Measurements from ENCODE around the gene RHPN2.

Gene RHPN2

GRCh38 chr19:33064792-33065550 lies at the start of gene RHPN2:
RHPN2 (minus strand) TSS chr19:33064888; CDS start chr19:33064852, 36 bp downstream.
- DNase-seq (ENCODE audit: low spot score): peak; percentile 29

DNA sequence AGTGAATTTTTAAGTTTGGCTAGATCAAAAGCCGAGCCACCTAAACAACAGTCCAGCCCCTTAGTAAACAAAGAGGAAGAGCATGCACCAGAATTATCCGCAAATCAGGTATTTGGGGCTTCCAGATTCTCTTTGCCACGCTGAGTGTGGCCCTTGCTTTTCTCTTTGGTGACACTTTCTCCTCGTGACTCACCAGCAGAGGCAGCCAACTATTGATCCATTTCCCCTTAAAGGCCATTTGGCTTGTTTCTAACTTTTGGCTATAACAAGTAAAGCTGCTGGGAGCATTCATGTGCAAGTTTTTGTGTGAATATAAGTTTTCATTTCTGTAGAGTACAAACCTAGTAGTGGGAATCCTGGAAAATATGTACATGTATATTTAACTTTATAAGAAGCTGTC lies 49.6 kb upstream of the RHPN2 start:
- DNase-seq (ENCODE audit: low spot score): no peak

- DNase-seq (ENCODE audit: low spot score): no peak
Measured at GRCh38 chr19:33111587-33111986, 46.9 kb upstream of the RHPN2 start.

GRCh38 chr19:33110137-33110910 lies 45.6 kb upstream of the RHPN2 start:
- DNase-seq (ENCODE audit: low spot score): no peak

DNA sequence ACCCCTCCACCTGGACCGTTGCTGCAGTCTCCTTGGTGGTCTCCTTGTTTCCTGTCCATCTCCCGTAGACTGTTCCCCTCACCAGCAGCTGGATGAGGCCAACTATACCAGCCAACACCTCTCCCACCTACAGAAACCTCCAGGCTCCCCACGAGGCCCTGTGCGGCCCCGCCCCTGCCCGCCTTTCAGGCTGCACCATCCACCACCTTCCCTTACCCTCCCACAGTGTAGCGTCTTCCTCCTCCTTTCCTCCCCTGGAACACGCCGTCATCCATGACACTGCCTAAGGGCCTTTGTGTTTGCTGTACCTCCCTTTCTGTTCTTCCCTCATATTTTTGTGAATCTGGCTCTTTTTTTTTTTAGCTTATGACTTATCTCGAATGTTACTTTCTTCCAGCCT lies 43.5 kb upstream of the RHPN2 start:
- DNase-seq (ENCODE audit: low spot score): no peak

GRCh38 chr19:33102893-33103292 lies 38.2 kb upstream of the RHPN2 start:
- DNase-seq (ENCODE audit: low spot score): no peak

- DNase-seq (ENCODE audit: low spot score): no peak
Measured at GRCh38 chr19:33100894-33101644, 36.4 kb upstream of the RHPN2 start.

DNA sequence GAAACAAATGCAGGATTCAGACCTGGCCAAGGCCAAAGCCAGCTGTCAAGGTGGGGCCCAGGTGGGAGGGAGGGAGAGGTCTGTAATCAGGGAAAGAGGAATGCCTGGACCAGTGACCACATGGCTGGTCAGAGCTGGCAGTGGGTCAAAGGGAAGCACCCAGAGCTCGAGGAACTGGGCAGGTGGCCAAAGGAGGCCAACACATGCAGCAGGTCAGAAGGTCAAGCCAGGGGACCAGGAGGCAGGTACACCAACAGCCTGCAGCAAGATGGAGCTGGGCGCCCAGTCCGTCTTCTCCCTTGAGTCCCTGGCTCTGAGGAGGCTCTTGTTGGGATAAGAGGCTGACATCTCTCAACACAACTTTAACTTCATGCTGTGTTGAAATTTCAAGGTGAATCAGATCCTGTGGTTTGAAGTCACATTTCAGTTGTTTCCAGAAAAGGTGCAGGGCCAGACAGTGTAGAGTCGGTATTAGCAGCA lies 33.4 kb upstream of the RHPN2 start:
- no peak for DNase-seq (ENCODE audit: low spot score)

DNA sequence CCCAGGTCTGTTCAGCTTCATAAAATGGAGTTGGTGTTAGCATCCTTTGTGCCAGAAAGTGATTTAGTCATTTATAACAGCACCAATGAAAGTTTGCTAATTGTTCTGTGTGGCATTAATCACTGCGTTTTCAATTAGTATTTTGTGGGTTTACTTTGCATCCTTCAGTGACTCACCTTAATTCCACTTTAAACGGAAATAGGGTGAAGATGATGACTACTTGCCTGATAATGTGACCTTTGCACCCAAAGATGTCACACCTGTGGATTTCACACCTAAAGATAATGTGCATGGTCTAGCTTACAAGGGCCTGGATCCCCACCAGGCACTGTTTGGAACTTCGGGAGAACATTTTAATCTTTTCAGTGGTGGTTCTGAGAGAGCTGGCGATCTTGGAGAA lies 31.3 kb upstream of the RHPN2 start:
- DNase-seq (ENCODE audit: low spot score): no peak

DNA sequence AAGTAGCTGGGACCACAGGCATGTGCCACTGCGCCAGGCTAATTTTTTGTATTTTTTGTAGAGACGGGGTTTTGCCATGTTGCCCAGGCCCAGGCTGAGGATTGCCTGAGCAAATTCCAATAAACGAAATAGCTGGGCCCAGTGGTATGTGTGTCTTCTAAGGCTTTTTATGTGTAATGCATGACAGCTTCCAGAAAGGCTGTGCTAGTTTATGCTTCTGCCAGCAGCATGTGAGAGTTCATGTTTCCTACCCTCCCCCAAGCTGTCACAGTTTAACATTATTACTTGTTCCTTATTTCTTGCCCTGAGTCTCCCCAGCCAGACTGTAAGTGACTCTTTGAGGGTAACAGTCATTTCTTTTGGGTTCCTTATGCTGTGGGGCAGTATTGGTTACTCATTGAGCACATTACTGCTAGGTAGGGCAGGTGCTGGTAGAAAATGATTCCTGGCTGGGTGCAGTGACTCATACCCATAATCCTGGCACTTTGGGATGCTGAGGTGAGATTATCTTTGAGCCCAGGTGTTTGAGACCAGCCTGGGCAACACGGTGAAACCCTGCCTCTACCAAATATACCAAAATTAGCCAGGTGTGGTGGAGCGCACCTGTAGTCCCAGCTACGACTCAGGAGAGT lies 29.9 kb upstream of the RHPN2 start:
- no peak for DNase-seq (ENCODE audit: low spot score)

DNA sequence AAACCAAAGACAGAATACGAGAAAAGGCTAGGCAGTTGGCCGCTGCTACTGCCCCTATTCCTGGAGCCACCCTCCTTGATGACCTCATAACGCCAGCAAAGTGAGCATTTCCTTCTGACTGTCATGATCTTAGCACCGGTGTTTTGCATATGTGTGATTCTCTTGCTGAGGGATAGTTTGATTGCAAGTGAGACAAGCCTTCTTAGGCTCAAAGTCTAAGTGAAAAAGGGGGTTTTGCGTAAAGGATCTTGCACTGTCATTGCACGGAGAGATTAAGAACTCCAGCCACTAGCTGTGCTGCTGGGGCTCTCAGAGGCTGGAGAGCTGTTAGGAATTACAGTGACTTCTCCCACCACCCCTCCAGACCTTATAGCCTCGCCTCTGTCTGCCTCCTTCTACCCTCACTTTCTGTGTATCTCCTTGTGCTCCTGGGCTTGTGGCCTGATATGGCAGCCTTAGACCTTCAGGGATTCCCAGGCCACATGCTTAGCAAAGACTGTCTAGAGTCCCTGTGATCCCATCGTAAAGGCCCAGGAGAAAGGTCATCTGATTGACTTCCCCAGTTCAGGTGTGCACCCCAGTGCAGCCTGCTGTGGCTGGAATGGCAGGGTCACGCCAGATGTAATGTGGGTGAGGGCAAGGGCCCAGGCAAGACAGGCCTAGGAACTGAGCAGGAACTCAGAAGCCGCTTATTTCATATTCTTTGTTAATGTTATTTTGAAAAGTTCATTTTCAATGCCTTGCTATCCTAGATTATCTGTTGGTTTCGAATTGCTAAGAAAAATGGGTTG lies 28.9 kb upstream of the RHPN2 start:
- no peak for DNase-seq (ENCODE audit: low spot score)

DNA sequence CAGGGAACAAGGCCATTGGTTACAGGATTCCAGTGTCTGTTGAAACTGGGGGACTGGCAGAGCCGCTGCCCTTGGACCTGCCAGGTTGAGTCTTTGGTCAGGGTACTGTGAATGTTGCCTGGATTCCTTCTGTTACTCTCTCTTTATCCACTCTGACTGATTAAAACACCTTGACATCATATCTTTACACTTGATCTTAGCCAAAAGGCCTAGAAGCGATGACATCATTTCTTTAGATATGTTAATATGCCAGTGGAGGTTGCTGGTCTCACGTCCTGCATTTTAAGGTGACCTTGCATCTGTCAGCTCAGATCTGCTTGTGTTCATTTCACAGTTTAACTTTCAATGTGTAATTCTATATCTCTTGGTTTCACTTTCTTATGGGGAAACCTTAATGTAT lies 25.5 kb upstream of the RHPN2 start:
- no peak for DNase-seq (ENCODE audit: low spot score)

- DNase-seq (ENCODE audit: low spot score): no peak
Measured at GRCh38 chr19:33089010-33089409, 24.3 kb upstream of the RHPN2 start.

GRCh38 chr19:33086955-33087354 lies 22.3 kb upstream of the RHPN2 start:
- DNase-seq (ENCODE audit: low spot score): no peak

DNA sequence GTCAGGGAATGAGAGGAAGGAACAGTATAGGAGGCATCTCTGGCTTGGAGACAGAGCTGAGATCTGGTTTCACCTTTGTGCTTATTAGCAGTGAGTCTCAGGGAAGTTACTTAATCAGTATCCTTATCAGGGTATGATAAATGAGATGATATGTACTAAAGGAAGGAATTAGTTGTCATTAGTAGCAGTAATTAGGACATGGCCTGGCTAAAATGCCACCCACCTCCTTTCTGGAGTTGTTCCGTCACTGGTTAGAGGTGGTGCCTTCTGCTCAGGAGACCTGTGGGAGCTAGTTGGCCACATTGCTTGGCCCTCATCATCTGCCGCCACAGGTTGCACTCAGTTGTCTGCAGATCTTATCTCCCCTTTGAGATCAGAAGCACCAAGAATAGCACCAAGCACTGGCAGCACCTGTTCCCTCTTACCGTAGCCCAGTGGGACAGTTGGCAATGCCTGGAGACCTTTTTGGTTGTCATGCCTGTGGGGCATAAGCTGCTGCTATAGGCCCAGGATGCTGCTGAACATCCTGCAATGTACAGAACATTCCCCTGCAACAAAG lies 21.0 kb upstream of the RHPN2 start:
- DNase-seq (ENCODE audit: low spot score): no peak

DNA sequence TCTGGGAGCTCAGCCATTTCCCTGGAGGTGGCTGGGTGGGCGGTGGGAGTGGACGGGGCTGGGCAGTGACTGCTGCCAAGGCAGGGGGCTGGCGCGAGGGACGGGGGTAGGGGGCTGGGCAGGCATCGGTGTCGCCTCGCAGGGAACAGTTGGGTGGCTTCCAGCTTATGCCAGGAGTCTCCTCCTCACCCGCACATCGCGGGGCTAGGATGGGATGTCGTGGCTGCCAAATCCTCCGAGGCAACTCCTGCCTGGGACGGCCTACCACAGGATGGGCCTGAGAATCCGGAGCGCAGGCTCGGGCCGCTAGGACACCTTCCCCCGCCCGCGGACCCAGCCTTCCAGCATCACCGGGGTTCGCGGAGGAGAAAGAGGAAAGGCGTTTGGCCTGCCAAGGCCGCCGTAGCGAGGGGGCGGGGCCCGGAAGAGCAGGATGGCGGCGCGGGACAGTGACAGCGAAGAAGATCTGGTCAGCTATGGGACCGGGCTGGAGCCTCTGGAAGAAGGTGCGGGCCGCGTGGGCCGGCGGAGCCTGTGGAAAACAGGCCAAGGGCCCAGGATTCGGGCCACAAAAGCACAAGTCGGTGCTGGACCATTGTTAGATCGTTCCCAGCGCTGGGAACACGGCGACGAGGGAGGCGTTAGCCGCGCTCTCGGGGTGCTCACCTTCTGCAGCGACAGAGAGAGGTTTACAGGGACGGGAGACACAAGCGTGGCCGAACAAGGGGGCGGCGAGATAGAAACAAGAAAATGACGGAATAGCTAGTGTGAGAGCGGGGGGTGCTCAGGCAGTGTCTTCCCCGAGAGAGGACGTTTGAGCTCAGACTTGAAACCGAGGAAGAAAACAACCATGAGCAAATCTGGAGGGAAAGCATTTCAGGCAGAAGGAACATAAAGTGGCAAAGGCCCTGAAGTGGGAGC lies 16.3 kb upstream of the RHPN2 start, which contains the start of gene GPATCH1:
GPATCH1 (plus strand) TSS at position 421 of the 921 bp plus-strand sequence; CDS start at position 434, 13 bp downstream.
- peak; percentile 79 for DNase-seq (ENCODE audit: low spot score)

GRCh38 chr19:33075519-33075918 lies 10.8 kb upstream of the RHPN2 start:
- no peak for DNase-seq (ENCODE audit: low spot score)

GRCh38 chr19:33071887-33072286 lies 7.2 kb upstream of the RHPN2 start:
- no peak for DNase-seq (ENCODE audit: low spot score)

DNA sequence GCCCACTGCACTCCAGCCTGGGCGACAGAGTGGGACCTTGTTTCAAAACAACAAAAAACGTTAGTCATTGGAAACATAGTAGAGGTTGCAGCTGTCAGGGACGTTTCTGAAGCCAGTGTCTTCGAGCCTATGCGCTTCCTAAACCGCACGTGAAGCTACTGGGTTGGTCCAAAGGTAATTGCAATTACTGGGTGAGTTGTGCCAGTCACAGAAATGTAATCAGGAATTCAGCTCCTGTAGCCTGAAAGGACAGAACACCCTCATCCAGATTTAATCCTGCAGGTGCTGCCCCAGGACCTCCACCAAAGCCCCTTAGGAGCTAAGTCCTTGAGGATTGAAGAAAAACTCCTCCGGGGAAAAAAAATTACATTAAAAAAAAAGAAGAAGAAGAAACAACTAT lies 2.4 kb upstream of the RHPN2 start:
- DNase-seq (ENCODE audit: low spot score): no peak

DNA sequence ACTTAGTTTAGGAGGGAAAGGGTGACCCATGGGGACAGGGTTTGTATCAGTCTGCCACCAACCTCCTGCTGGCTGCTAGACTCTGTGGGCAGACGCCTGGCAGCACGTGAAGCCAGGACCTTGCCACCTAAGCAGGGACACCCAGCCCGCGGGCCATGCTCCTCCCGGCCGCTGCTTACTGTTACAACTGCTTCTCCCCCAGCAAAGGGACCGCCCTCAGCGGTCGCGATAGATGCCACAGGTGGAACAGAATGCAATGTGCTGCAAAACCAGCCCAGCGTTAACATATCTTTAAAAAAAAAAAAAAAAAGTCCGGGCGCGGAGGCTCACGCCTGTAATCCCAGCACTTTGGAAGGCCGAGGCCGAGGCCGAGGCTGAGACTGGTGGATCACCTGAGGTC lies 1.9 kb upstream of the RHPN2 start:
- no peak for DNase-seq (ENCODE audit: low spot score)
